GM23338 (cell line): ENCODE results near the gene PAXX. TPM values are rescaled to one million over a fixed set of nuclear protein-coding genes. Genes with fewer than 3 reads are reported as not detected.

ENCODE experiments used
- ATAC-seq: fragments of 200-7000 bp; cut with Tn5 transposase; 3 replicates; pipeline ENCODE4 v1.9.1; 2020
- DNase-seq: peaks from one replicate; pipeline ENCODE4 v3.0.0-alpha.2; 2015; ENCODE audit warnings: low spot score
- H2AFZ ChIP-seq: fragments of 200-600 bp; sonication (generic); 2 replicates; pipeline ENCODE4 v1.8.0; 2016; ENCODE audit warnings: antibody characterized with exemption, mild to moderate bottlenecking, moderate library complexity
- H3F3A ChIP-seq: fragments of 200-600 bp; sonication (generic); replicated peaks from 2 replicates; pipeline ENCODE4 v1.8.0; 2017; ENCODE audit warnings: antibody characterized with exemption, mixed run types, low read depth
- H3K27ac ChIP-seq: fragments of 200-600 bp; sonication (generic); 2 replicates; pipeline ENCODE4 v1.6.1; 2016; ENCODE audit warnings: low read depth
- H3K27me3 ChIP-seq: fragments of 200-600 bp; sonication (generic); 2 replicates; pipeline ENCODE4 v1.8.0; 2016; ENCODE audit warnings: mild to moderate bottlenecking, mixed run types, moderate library complexity; ENCODE audit not compliant: insufficient read depth
- H3K36me3 ChIP-seq: fragments of 200-600 bp; sonication (generic); 2 replicates; pipeline ENCODE4 v1.8.0; 2016; ENCODE audit warnings: mild to moderate bottlenecking; ENCODE audit not compliant: insufficient read depth
- H3K4me1 ChIP-seq: fragments of 200-600 bp; sonication (generic); 2 replicates; pipeline ENCODE4 v1.8.0; 2016; ENCODE audit warnings: mild to moderate bottlenecking, moderate library complexity; ENCODE audit not compliant: insufficient read depth
- H3K4me2 ChIP-seq: fragments of 200-600 bp; sonication (generic); 2 replicates; pipeline ENCODE4 v1.7.1; 2017; ENCODE audit warnings: mixed run types
- H3K4me3 ChIP-seq: fragments of 200-600 bp; sonication (generic); 2 replicates; pipeline ENCODE4 v1.6.1; 2016; ENCODE audit warnings: mixed run types
- H3K79me2 ChIP-seq: fragments of 200-600 bp; sonication (generic); replicated peaks from 2 replicates; pipeline ENCODE4 v1.8.0; 2017; ENCODE audit warnings: mild to moderate bottlenecking; ENCODE audit not compliant: insufficient read depth
- H3K9me2 ChIP-seq: fragments of 200-600 bp; sonication (generic); 2 replicates; pipeline ENCODE4 v1.8.0; 2017; ENCODE audit not compliant: insufficient read depth
- H4K20me1 ChIP-seq: fragments of 200-600 bp; sonication (generic); replicated peaks from 2 replicates; pipeline ENCODE4 v1.8.0; 2017; ENCODE audit warnings: mild to moderate bottlenecking; ENCODE audit not compliant: insufficient read depth
- H3K27ac Mint-ChIP-seq: 2 replicates; pipeline ENCODE4 v1.8.0; 2020; ENCODE audit warnings: inconsistent platforms, mild to moderate bottlenecking, moderate library complexity, mixed read lengths
- H3K27me3 Mint-ChIP-seq: 3 replicates; pipeline ENCODE4 v1.8.0; 2022; ENCODE audit warnings: low read depth, mild to moderate bottlenecking, moderate library complexity, mixed read lengths, inconsistent platforms; ENCODE audit not compliant: insufficient read depth, poor library complexity
- H3K36me3 Mint-ChIP-seq: 3 replicates; pipeline ENCODE4 v1.8.0; 2021; ENCODE audit warnings: low read depth, mild to moderate bottlenecking, inconsistent platforms, moderate library complexity, mixed read lengths
- H3K4me1 Mint-ChIP-seq: 3 replicates; pipeline ENCODE4 v1.8.0; 2020; ENCODE audit warnings: mild to moderate bottlenecking, inconsistent platforms, mixed read lengths
- H3K4me3 Mint-ChIP-seq: 3 replicates; pipeline ENCODE4 v1.8.0; 2021; ENCODE audit warnings: moderate library complexity, mild to moderate bottlenecking, inconsistent platforms, mixed read lengths
- H3K9me3 Mint-ChIP-seq: 3 replicates; pipeline ENCODE4 v1.8.0; 2020; ENCODE audit warnings: moderate library complexity, mild to moderate bottlenecking, inconsistent platforms, mixed read lengths
- CREB1 ChIP-seq: fragments of 250-450 bp; sonication (Bioruptor Pico); IDR thresholded peaks from 2 replicates; pipeline ENCODE4 v1.5.0; 2020; ENCODE audit warnings: low read depth, mild to moderate bottlenecking, moderate library complexity
- EZH2 ChIP-seq: fragments of 200-600 bp; sonication (generic); IDR thresholded peaks from one replicate; pipeline ENCODE4 v1.8.0; 2017; ENCODE audit warnings: antibody characterized with exemption, mild to moderate bottlenecking, low read depth; ENCODE audit not compliant: unreplicated experiment
- EZH2phosphoT487 ChIP-seq: fragments of 200-600 bp; sonication (generic); IDR thresholded peaks from one replicate; pipeline ENCODE4 v1.8.1; 2018; ENCODE audit warnings: antibody characterized with exemption; ENCODE audit not compliant: unreplicated experiment
- JUNB ChIP-seq: IDR thresholded peaks from one replicate; pipeline ENCODE4 v1.6.1; 2016; ENCODE audit warnings: antibody characterized with exemption; ENCODE audit not compliant: unreplicated experiment
- NANOG ChIP-seq: IDR thresholded peaks from 2 replicates; pipeline ENCODE4 v1.6.1; 2016; ENCODE audit warnings: antibody characterized with exemption, borderline replicate concordance
- POLR2AphosphoS5 ChIP-seq: IDR thresholded peaks from 2 replicates; pipeline ENCODE4 v1.6.1; 2016; ENCODE audit warnings: antibody characterized with exemption, low read depth
- REST ChIP-seq: IDR thresholded peaks from one replicate; pipeline ENCODE4 v1.6.1; 2018; ENCODE audit warnings: antibody characterized with exemption; ENCODE audit not compliant: unreplicated experiment
- STAT1 ChIP-seq: IDR thresholded peaks from one replicate; pipeline ENCODE4 v1.6.1; 2016; ENCODE audit warnings: antibody characterized with exemption; ENCODE audit not compliant: unreplicated experiment
- ZNF114 ChIP-seq: fragments of 250-450 bp; sonication (Bioruptor Pico); IDR thresholded peaks from 2 replicates; pipeline ENCODE4 v1.5.0; 2020; ENCODE audit warnings: mild to moderate bottlenecking, moderate library complexity
- ZNF331 ChIP-seq: fragments of 250-450 bp; sonication (Bioruptor Pico); IDR thresholded peaks from 2 replicates; pipeline ENCODE4 v1.5.0; 2020; ENCODE audit warnings: low read depth, mild to moderate bottlenecking, moderate library complexity
- ZNF462 ChIP-seq: fragments of 250-450 bp; sonication (Bioruptor Pico); IDR thresholded peaks from 2 replicates; pipeline ENCODE4 v1.5.0; 2020; ENCODE audit warnings: mild to moderate bottlenecking, moderate library complexity
- polyA plus RNA-seq: library from polyadenylated mRNA; unstranded; fragments of >200 nt; fragmentation: Nextera tagmentation; extraction: Ambion mirVana; gene quantifications from 2 replicates; pipeline ENCODE4 v1.2.1, GENCODE V29; 2016
- total RNA-seq: library from RNA; depleted of rRNA; stranded (reverse); fragments of >200 nt; shearing (Covaris generic); gene quantifications from 2 replicates; pipeline ENCODE4 v1.2.3, GENCODE V29; 2014
- TF ChIP-seq, protein P1 (sequence below): IDR thresholded peaks from 2 replicates; pipeline ENCODE4 v1.6.1; 2016; ENCODE audit warnings: antibody characterized with exemption
- TF ChIP-seq, protein P2 (sequence below), 2 experiments: fragments of 200-600 bp in 1 of 2; sonication (generic) in 1 of 2; conservative IDR thresholded peaks; 2 replicates each; pipeline versions ENCODE4 v1.5.1 to v1.6.1; 2016 to 2017; ENCODE audit warnings: antibody characterized with exemption in 2 of 2, low read depth in 2 of 2, mild to moderate bottlenecking in 2 of 2, moderate library complexity in 1 of 2

PAXX gene
- total and polyA plus RNA-seq, 2 experiments from 2014 or later: 71.5 to 86.0 TPM

DNA sequence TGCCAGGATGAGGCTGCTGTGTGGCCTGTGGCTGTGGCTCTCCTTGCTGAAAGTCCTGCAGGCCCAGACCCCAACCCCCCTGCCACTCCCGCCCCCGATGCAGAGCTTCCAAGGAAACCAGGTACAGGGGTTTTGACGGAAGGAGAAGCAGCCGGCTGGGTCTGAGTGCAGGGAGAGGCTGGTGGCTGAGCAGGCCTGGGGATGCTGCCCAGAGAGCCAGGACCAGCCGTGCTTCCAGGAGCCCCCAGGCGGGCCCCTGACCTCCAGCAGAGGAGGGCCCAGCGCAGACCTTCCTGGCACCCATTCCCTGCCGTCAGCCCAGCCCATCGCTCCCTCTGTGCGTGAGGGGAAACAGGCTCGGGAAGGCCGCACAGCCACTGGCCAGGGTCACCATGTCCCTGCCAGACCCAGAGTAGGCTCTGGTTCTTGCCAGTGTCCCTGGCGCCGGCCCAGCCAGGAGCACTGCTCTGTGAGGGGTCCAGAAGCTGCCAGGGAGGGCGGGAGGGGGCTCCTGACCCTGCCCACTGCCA is 39.8 kb upstream of the PAXX start:
- H3K4me1 ChIP-seq: peaks cover 9% of the 10 kb centered on the region
- H3K36me3 ChIP-seq: no peaks in the 10 kb centered on the region
- no peak overlapping the region for H3K4me3 Mint-ChIP-seq
- no peak overlapping the region for H3K27ac ChIP-seq
- H3K27me3 Mint-ChIP-seq: peaks cover 4% of the 10 kb centered on the region
- TF ChIP-seq ZNF462 (CRISPR knock-in tag): no peak
- TF ChIP-seq ZNF331 (CRISPR knock-in tag): no peak
- TF ChIP-seq EZH2: no peak
- no peak for TF ChIP-seq NANOG
- TF ChIP-seq ZNF114 (CRISPR knock-in tag): no peak
- no peak for TF ChIP-seq REST
- TF ChIP-seq STAT1: no peak
- TF ChIP-seq POLR2AphosphoS5: no peak
- TF ChIP-seq JUNB: no peak
- TF ChIP-seq, protein P1, sequence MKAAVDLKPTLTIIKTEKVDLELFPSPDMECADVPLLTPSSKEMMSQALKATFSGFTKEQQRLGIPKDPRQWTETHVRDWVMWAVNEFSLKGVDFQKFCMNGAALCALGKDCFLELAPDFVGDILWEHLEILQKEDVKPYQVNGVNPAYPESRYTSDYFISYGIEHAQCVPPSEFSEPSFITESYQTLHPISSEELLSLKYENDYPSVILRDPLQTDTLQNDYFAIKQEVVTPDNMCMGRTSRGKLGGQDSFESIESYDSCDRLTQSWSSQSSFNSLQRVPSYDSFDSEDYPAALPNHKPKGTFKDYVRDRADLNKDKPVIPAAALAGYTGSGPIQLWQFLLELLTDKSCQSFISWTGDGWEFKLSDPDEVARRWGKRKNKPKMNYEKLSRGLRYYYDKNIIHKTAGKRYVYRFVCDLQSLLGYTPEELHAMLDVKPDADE: no peak
- TF ChIP-seq EZH2phosphoT487: no peak
- TF ChIP-seq, protein P2, sequence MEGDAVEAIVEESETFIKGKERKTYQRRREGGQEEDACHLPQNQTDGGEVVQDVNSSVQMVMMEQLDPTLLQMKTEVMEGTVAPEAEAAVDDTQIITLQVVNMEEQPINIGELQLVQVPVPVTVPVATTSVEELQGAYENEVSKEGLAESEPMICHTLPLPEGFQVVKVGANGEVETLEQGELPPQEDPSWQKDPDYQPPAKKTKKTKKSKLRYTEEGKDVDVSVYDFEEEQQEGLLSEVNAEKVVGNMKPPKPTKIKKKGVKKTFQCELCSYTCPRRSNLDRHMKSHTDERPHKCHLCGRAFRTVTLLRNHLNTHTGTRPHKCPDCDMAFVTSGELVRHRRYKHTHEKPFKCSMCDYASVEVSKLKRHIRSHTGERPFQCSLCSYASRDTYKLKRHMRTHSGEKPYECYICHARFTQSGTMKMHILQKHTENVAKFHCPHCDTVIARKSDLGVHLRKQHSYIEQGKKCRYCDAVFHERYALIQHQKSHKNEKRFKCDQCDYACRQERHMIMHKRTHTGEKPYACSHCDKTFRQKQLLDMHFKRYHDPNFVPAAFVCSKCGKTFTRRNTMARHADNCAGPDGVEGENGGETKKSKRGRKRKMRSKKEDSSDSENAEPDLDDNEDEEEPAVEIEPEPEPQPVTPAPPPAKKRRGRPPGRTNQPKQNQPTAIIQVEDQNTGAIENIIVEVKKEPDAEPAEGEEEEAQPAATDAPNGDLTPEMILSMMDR (conservative IDR thresholded peaks at IDR 0.05; ENCODE audit: low read depth in 2 of 2): no peak
- TF ChIP-seq CREB1 (CRISPR knock-in tag): no peak
- DNase-seq (no peak), ATAC-seq (no peak)
- H3F3A ChIP-seq: no peaks in the 10 kb centered on the region; the same call in 1 of the 2 replicates
- H3K9me2 ChIP-seq: 0 out of 2 replicates have a peak, but pooled peaks cover 6% of the 10 kb centered on the region
- no peak overlapping the region for H3K4me2 ChIP-seq
- H3K4me3 ChIP-seq: no peak overlapping the region
- H3K79me2 ChIP-seq: no peaks in the 10 kb centered on the region
- H3K9me3 Mint-ChIP-seq: peaks cover 4% of the 10 kb centered on the region; the same call in 2 of the 3 replicates
- no peaks in the 10 kb centered on the region for H4K20me1 ChIP-seq
- H3K4me1 Mint-ChIP-seq: peaks cover 4% of the 10 kb centered on the region; the same call in 2 of the 3 replicates
- H3K27me3 ChIP-seq: no peaks in the 10 kb centered on the region
- H3K36me3 Mint-ChIP-seq: no peaks in the 10 kb centered on the region; the same call in 2 of the 3 replicates
- H3K27ac Mint-ChIP-seq: no peak overlapping the region
- H2AFZ ChIP-seq: no peak overlapping the region
